IPS DF 6.9 (cell line): ENCODE data around the gene CARD19.
"Not testable (repeated sequence)": the region's sequence is repeated elsewhere in the genome, so short reads cannot be mapped to it uniquely, and the experiment has no call there.

Experiments used
- DNase-seq: peaks from one replicate; pipeline ENCODE4 v3.0.0-alpha.2; 2013; ENCODE audit warnings: low read depth, low spot score
- H3K27ac ChIP-seq: one replicate; pipeline ENCODE4 v1.5.1; 2013; ENCODE audit warnings: low read length, control low read depth
- H3K27me3 ChIP-seq: 2 replicates; pipeline ENCODE4 v1.6.1; 2013; ENCODE audit warnings: mild to moderate bottlenecking, low read length; ENCODE audit not compliant: control insufficient read depth, insufficient read depth
- H3K36me3 ChIP-seq: 2 replicates; pipeline ENCODE4 v1.6.1; 2013; ENCODE audit warnings: low read length; ENCODE audit not compliant: control insufficient read depth, insufficient read depth
- H3K4me1 ChIP-seq: 2 replicates; pipeline ENCODE4 v1.6.1; 2013; ENCODE audit warnings: low read length; ENCODE audit not compliant: control insufficient read depth, insufficient read depth
- H3K4me3 ChIP-seq: 2 replicates; pipeline ENCODE4 v1.5.1; 2013; ENCODE audit warnings: mild to moderate bottlenecking, low read length
- H3K9me3 ChIP-seq: 2 replicates; pipeline ENCODE4 v1.6.1; 2013; ENCODE audit warnings: low read length, inconsistent platforms; ENCODE audit not compliant: control insufficient read depth, insufficient read depth
- WGBS: extraction: QIAGEN DNeasy Blood & Tissue Kit; methylation state at CpG from one replicate; pipeline ENCODE4 v1.1.7; 2013; ENCODE audit warnings: mixed read lengths, missing lambda C conversion rate; ENCODE audit not compliant: insufficient read length, insufficient coverage; 5-methylcytosine and 5-hydroxymethylcytosine counted together

Gene CARD19

GRCh38 chr9:93115486-93116071, 19.6 kb downstream of the CARD19 start:
- no peaks in the 10 kb centered on the region for H3K9me3 ChIP-seq
- H3K27me3 ChIP-seq = no peaks in the 10 kb centered on the region
- H3K36me3 ChIP-seq = 0 out of 2 replicates have a peak, but pooled peaks cover 2% of the 10 kb centered on the region
- H3K27ac ChIP-seq = no peak overlapping the region
- 100% methylated on average over 3 of the region's 3 CpGs for WGBS
- DNase-seq = no peak
- peaks cover 8% of the 10 kb centered on the region for H3K4me1 ChIP-seq
- no peak overlapping the region for H3K4me3 ChIP-seq

DNA sequence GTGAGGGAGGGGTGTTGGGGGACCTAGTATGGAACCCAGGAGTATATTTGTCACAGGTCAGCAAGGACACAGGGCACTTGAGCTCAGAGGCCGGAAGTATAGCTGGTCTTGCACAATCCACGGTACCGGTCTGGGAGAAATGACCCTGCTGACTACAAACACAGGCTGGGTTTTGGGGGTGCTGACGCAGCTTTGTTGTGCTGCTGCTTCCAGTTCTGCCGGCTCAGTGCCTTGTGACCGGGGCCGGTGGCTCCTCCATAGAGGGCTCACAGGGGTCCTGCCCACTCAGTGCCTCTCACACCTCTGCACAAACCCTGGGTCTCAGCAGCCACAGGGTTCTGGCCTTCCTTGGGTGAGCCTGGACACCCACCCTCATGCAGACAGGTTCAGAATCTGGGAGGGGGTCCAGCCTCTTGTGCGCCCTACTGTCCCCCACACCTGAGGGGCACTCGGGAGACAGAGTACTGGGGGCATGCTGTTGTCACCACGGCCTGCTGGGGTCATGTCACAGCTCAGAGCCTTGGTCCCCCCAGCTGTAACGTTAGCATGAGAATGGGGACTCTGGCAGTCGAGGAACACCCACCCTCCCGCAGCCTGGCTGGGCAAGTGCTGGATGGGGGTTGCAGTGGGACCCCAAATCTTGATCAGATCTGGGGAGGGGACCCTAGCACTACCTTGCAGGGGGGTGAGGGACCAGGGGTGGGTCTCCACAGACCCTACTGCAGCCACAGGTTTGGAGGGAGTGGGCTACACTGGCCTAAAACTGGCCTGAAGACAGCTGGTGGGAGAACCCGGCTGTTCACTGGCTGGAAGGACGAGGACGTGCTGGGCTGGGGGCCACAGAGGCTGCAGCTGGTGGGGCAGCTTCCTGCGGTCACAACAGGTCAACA, 20.3 kb downstream of the CARD19 start:
- Histone ChIP-seq H3K36me3 (0 out of 2 replicates have a peak, but pooled peaks cover 2% of the 10 kb centered on the region), H3K4me1 (peaks cover 8% of the 10 kb centered on the region), H3K27me3 (no peaks in the 10 kb centered on the region), H3K27ac (no peak overlapping the region), H3K4me3 (no peak overlapping the region), H3K9me3 (no peaks in the 10 kb centered on the region)
- DNase-seq = no peak
- no CpG with 5 or more reads among the region's 17 CpGs for WGBS

DNA sequence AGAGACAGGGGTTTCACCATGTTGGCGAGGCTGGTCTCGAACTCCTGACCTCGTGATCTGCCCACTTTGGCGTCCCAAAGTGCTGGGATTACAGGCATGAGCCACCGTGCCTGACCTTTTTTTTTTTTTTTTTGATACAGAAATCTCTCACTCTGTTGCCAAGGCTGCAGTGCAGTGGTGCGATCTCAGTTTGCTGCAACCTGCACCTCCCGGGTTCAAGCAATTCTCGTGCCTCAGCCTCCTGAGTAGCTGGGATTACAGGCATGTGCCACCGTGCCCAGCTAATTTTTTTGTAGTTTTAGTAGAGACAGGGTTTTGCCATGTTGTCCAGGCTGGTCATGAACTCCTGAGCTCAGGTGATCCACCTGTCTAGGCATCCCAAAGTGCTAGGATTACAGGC, 21.5 kb downstream of the CARD19 start:
- WGBS = no CpG with 5 or more reads among the region's 9 CpGs
- not testable (repeated sequence) for H3K27ac ChIP-seq, H3K27me3 ChIP-seq, H3K4me3 ChIP-seq, DNase-seq, H3K9me3 ChIP-seq, H3K4me1 ChIP-seq, H3K36me3 ChIP-seq

GRCh38 chr9:93117924-93118862, 22.2 kb downstream of the CARD19 start:
- Histone ChIP-seq H3K36me3 (0 out of 2 replicates have a peak, but pooled peaks cover 2% of the 10 kb centered on the region), H3K4me3 (no peak overlapping the region), H3K27me3 (no peaks in the 10 kb centered on the region), H3K27ac (no peak overlapping the region), H3K4me1 (peaks cover 8% of the 10 kb centered on the region), H3K9me3 (no peaks in the 10 kb centered on the region)
- 100% methylated on average over 4 of the region's 12 CpGs for WGBS
- DNase-seq = no peak

- Histone ChIP-seq H3K4me1 (peaks cover 8% of the 10 kb centered on the region), H3K27ac (no peak overlapping the region), H3K36me3 (0 out of 2 replicates have a peak, but pooled peaks cover 5% of the 10 kb centered on the region), H3K9me3 (no peaks in the 10 kb centered on the region), H3K4me3 (no peak overlapping the region), H3K27me3 (no peaks in the 10 kb centered on the region)
- WGBS = no CpG with 5 or more reads among the region's 12 CpGs
- DNase-seq = no peak
These were observed 23.1 kb downstream of the CARD19 start for GRCh38 chr9:93118863-93119702.

- WGBS = no CpG with 5 or more reads among the region's 5 CpGs
- no peak overlapping the region for H3K27ac ChIP-seq
These were observed 23.6 kb downstream of the CARD19 start for GRCh38 chr9:93119703-93119952.

DNA sequence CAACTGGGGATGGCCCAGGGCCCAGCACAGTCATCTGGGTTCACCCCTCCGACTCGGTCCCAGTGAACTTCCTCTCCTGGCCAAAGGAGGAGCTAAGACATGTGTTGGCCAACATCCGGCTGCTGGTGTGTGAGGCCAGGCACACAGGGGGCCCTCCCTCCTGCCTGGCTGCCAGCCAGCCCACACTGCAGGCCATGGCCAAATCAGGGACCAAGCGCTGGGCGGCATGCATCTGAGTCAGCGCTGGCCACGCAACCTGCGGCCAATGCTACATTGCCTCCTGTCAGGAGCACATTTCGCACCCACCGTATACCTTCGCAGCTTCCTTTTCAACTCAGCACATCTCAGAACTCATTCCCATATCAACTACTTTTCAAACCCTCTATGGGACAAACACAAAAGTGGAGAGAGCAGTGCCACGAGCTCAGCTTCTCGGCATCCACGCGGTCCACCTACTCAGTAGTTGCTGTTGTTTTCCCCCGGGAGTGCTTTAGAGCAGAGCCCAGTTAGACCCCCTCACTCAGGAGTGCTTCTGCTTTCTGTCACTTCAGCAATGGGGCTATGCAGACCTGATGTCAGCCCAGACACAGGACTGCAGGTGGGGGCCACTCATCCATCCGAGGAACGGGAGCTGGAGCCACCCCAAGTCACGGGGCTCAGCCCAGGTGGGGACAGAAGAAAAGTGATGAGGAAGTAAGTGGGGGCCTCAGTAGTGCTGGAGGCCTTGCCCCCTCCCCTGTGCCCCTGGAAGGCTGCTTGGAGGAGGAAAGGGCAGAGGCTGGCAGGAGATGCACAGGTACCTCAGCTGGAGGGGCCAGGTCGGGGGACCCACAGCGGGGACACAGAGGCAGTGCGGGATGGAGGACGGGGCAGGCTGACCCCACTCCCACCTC, 24.2 kb downstream of the CARD19 start:
- Histone ChIP-seq H3K4me3 (no peak overlapping the region), H3K9me3 (no peaks in the 10 kb centered on the region), H3K27me3 (no peaks in the 10 kb centered on the region), H3K36me3 (0 out of 2 replicates have a peak, but pooled peaks cover 5% of the 10 kb centered on the region), H3K27ac (no peak overlapping the region), H3K4me1 (peaks cover 8% of the 10 kb centered on the region)
- DNase-seq = no peak
- WGBS = 100% methylated on average over 3 of the region's 23 CpGs

More at GRCh38 chr9:93119703-93119952, 23.6 kb downstream of the CARD19 start:
- Histone ChIP-seq H3K27me3 (no peaks in the 10 kb centered on the region), H3K4me1 (peaks cover 8% of the 10 kb centered on the region), H3K36me3 (0 out of 2 replicates have a peak, but pooled peaks cover 5% of the 10 kb centered on the region), H3K4me3 (no peak overlapping the region), H3K9me3 (no peaks in the 10 kb centered on the region)
- no peak for DNase-seq

DNA sequence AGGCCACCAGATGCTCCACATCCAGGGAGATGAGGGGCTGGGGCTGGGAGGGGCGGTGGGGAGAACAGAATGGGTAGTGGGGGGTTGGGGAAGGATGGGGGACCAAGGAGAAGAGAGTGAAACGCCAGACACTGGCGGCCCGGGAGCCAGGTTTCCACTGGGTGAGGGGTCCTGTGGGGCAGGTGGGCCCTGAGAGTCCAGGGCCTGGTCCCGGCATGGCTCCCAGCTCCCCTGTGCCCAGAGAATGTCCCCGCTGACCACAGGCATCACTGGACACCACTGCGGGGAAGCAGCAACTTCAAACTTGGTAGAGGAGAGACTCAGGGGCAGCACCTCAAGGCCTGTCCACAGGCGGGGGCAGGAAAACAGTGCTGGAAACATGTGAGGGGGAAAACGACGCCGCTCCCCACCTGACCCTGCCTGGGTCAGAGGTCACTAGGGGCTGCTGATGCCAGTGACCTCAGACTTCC, 24.9 kb downstream of the CARD19 start:
- Histone ChIP-seq H3K27ac (no peak overlapping the region), H3K9me3 (no peaks in the 10 kb centered on the region)

More for the DNA sequence above, 24.9 kb downstream of the CARD19 start:
- H3K4me1 ChIP-seq = peaks cover 8% of the 10 kb centered on the region
- WGBS = no CpG with 5 or more reads among the region's 11 CpGs
- no peak overlapping the region for H3K4me3 ChIP-seq
- no peak for DNase-seq
- 0 out of 2 replicates have a peak, but pooled peaks cover 5% of the 10 kb centered on the region for H3K36me3 ChIP-seq
- H3K27me3 ChIP-seq = no peaks in the 10 kb centered on the region
